Measurements from ENCODE around the gene CALD1. TPM values are rescaled to one million over a fixed set of nuclear protein-coding genes. Genes with fewer than 3 reads are reported as not detected.

Gene CALD1
- total and polyA plus RNA-seq, 2 experiments from 2014 or later: 132 to 842 TPM

- Histone ChIP-seq H3K79me2 (replicated peaks; ENCODE audit: insufficient read depth) (0 out of 2 replicates have a peak, but pooled peaks cover 4% of the 10 kb centered on the region), H3K36me3 (ENCODE audit: insufficient read depth) (no peaks in the 10 kb centered on the region; the same call in 1 of the 2 replicates), H4K20me1 (replicated peaks; ENCODE audit: insufficient read depth) (0 out of 2 replicates have a peak, but pooled peaks cover 6% of the 10 kb centered on the region), H3K27me3 (ENCODE audit: insufficient read depth) (no peaks in the 10 kb centered on the region), H2AFZ (no peak overlapping the region), H3K27ac (ENCODE audit: low read depth) (no peak overlapping the region), H3K4me2 (no peak overlapping the region), H3K4me1 (ENCODE audit: insufficient read depth) (no peaks in the 10 kb centered on the region), H3F3A (replicated peaks; ENCODE audit: low read depth) (no peaks in the 10 kb centered on the region), H3K4me3 (no peak overlapping the region), H3K9me2 (ENCODE audit: insufficient read depth) (no peaks in the 10 kb centered on the region)
- no peaks in the 10 kb centered on the region for H3K9me3 Mint-ChIP-seq
- H3K4me1 Mint-ChIP-seq: no peaks in the 10 kb centered on the region; the same call in 2 of the 3 replicates
- DNase-seq (ENCODE audit: low spot score): no peak
- no peak overlapping the region for H3K4me3 Mint-ChIP-seq
- H3K27me3 Mint-ChIP-seq (ENCODE audit: insufficient read depth, low read depth, poor library complexity): peaks cover 4% of the 10 kb centered on the region
- H3K27ac Mint-ChIP-seq: peak overlapping the region; percentile 46; the same call in 1 of the 2 replicates
- ATAC-seq: no peak
- peaks cover 46% of the 10 kb centered on the region for H3K36me3 Mint-ChIP-seq (ENCODE audit: low read depth)
- TF ChIP-seq POLR2AphosphoS5 (IDR thresholded peaks at IDR 0.05; ENCODE audit: low read depth): no peak
Measured at GRCh38 chr7:134933460-134934068, 154.1 kb downstream of the CALD1 start.

- H3K4me2 ChIP-seq: no peak overlapping the region
- peaks cover 3% of the 10 kb centered on the region for H3K27me3 Mint-ChIP-seq (ENCODE audit: insufficient read depth, low read depth, poor library complexity)
- H3F3A ChIP-seq (replicated peaks; ENCODE audit: low read depth): no peaks in the 10 kb centered on the region
- H2AFZ ChIP-seq: no peak overlapping the region
- no peak overlapping the region for H3K4me3 Mint-ChIP-seq
- H3K27ac Mint-ChIP-seq: peak overlapping the region; percentile 45
- no peaks in the 10 kb centered on the region for H3K9me2 ChIP-seq (ENCODE audit: insufficient read depth)
- no peaks in the 10 kb centered on the region; the same call in 1 of the 2 replicates for H3K36me3 ChIP-seq (ENCODE audit: insufficient read depth)
- no peaks in the 10 kb centered on the region for H3K4me1 ChIP-seq (ENCODE audit: insufficient read depth)
- H3K4me3 ChIP-seq: no peak overlapping the region
- no peak overlapping the region for H3K27ac ChIP-seq (ENCODE audit: low read depth)
- H3K27me3 ChIP-seq (ENCODE audit: insufficient read depth): no peaks in the 10 kb centered on the region
- no peaks in the 10 kb centered on the region for H3K79me2 ChIP-seq (replicated peaks; ENCODE audit: insufficient read depth)
- no peak for DNase-seq (ENCODE audit: low spot score)
- no peaks in the 10 kb centered on the region for H3K9me3 Mint-ChIP-seq
- H4K20me1 ChIP-seq (replicated peaks; ENCODE audit: insufficient read depth): no peaks in the 10 kb centered on the region
- peaks cover 38% of the 10 kb centered on the region for H3K36me3 Mint-ChIP-seq (ENCODE audit: low read depth)
- no peak for ATAC-seq
- peaks cover 3% of the 10 kb centered on the region for H3K4me1 Mint-ChIP-seq
- no peak for TF ChIP-seq EZH2 (IDR thresholded peaks at IDR 0.05; ENCODE audit: low read depth, unreplicated experiment)
- no peak for TF ChIP-seq CREB1 (CRISPR knock-in tag; IDR thresholded peaks at IDR 0.05; ENCODE audit: low read depth)
- TF ChIP-seq CTCF (conservative IDR thresholded peaks at IDR 0.05; ENCODE audit: low read depth in 2 of 2): no peak
- no peak for TF ChIP-seq EZH2phosphoT487 (IDR thresholded peaks at IDR 0.05; ENCODE audit: unreplicated experiment)
- no peak for TF ChIP-seq ETS1 (IDR thresholded peaks at IDR 0.05)
- no peak for TF ChIP-seq NANOG (IDR thresholded peaks at IDR 0.05; ENCODE audit: borderline replicate concordance)
- TF ChIP-seq STAT1 (IDR thresholded peaks at IDR 0.05; ENCODE audit: unreplicated experiment): no peak
- no peak for TF ChIP-seq POLR2AphosphoS5 (IDR thresholded peaks at IDR 0.05; ENCODE audit: low read depth)
- no peak for TF ChIP-seq JUNB (IDR thresholded peaks at IDR 0.05; ENCODE audit: unreplicated experiment)
- TF ChIP-seq ZNF114 (CRISPR knock-in tag; IDR thresholded peaks at IDR 0.05): no peak
- TF ChIP-seq REST (IDR thresholded peaks at IDR 0.05; ENCODE audit: unreplicated experiment): no peak
- no peak for TF ChIP-seq ZNF331 (CRISPR knock-in tag; IDR thresholded peaks at IDR 0.05; ENCODE audit: low read depth)
Measured at GRCh38 chr7:134935701-134936100, 156.3 kb downstream of the CALD1 start.

Measured in GM23338 (cell line).